SK-N-MC (cell line): ENCODE measurements around the gene KRTAP5-1.
"Not testable (repeated sequence)": the region's sequence is repeated elsewhere in the genome, so short reads cannot be mapped to it uniquely, and the experiment has no call there.

Source experiments
- DNase-seq: peaks from one replicate; pipeline ENCODE4 v3.0.0-alpha.2; 2011; ENCODE audit warnings: low read depth, low spot score
- H3K27ac ChIP-seq: fragments of 200-600 bp; sonication (generic); 2 replicates; pipeline ENCODE4 v1.5.1; 2016; ENCODE audit warnings: mixed run types
- H3K36me3 ChIP-seq: fragments of 200-600 bp; sonication (generic); 2 replicates; pipeline ENCODE4 v1.6.1; 2017; ENCODE audit warnings: antibody characterized with exemption, low read length, mixed read lengths; ENCODE audit not compliant: insufficient read depth
- H3K4me3 ChIP-seq: fragments of 200-600 bp; sonication (generic); 2 replicates; pipeline ENCODE4 v1.5.1; 2016
- H3K9ac ChIP-seq: fragments of 200-600 bp; sonication (generic); 2 replicates; pipeline ENCODE4 v1.8.0; 2017; ENCODE audit warnings: mixed run types, mixed read lengths; ENCODE audit not compliant: insufficient read length
- H3K9me3 ChIP-seq: fragments of 200-600 bp; sonication (generic); 2 replicates; pipeline ENCODE4 v1.6.1; 2017; ENCODE audit warnings: low read depth, mild to moderate bottlenecking, antibody characterized with exemption, low read length, moderate library complexity, mixed read lengths
- EZH2 ChIP-seq: fragments of 200-600 bp; sonication (generic); IDR thresholded peaks from one replicate; pipeline ENCODE4 v1.6.1; 2017; ENCODE audit warnings: antibody characterized with exemption
- FOXP2 ChIP-seq: optimal IDR thresholded peaks from 2 replicates; pipeline ENCODE3; 2011; ENCODE audit warnings: mild to moderate bottlenecking, moderate library complexity; ENCODE audit not compliant: insufficient read depth; ENCODE audit errors: extremely low read length, control extremely low read depth
- POLR2AphosphoS5 ChIP-seq: IDR thresholded peaks from 2 replicates; pipeline ENCODE4 v1.6.1; 2012; ENCODE audit warnings: mild to moderate bottlenecking, low read depth, low read length, borderline replicate concordance

The KRTAP5-1 gene

GRCh38 chr11:1604711-1605110 is 19.6 kb upstream of the KRTAP5-1 start:
- Histone ChIP-seq H3K4me3 (no peak overlapping the region), H3K9ac (no peak overlapping the region), H3K27ac (no peak overlapping the region), H3K36me3 (no peaks in the 10 kb centered on the region), H3K9me3 (no peaks in the 10 kb centered on the region)
- TF ChIP-seq POLR2AphosphoS5 (no peak), FOXP2 (no peak), EZH2 (no peak)
- DNase-seq: no peak

GRCh38 chr11:1604181-1604580 is 19.1 kb upstream of the KRTAP5-1 start:
- TF ChIP-seq EZH2: no peak
- no peak for TF ChIP-seq POLR2AphosphoS5
- no peak for TF ChIP-seq FOXP2
- Histone ChIP-seq H3K27ac (no peak overlapping the region), H3K4me3 (no peak overlapping the region), H3K9ac (no peak overlapping the region), H3K9me3 (no peaks in the 10 kb centered on the region), H3K36me3 (no peaks in the 10 kb centered on the region)
- DNase-seq: no peak

- Histone ChIP-seq H3K36me3 (no peaks in the 10 kb centered on the region), H3K27ac (no peak overlapping the region), H3K9me3 (no peaks in the 10 kb centered on the region), H3K9ac (no peak overlapping the region), H3K4me3 (no peak overlapping the region)
- TF ChIP-seq EZH2: no peak
- no peak for TF ChIP-seq FOXP2
- no peak for TF ChIP-seq POLR2AphosphoS5
- no peak for DNase-seq
These were observed 18.5 kb upstream of the KRTAP5-1 start for GRCh38 chr11:1603629-1604028.

- H3K27ac ChIP-seq, DNase-seq, H3K36me3 ChIP-seq, H3K9ac ChIP-seq, H3K9me3 ChIP-seq, H3K4me3 ChIP-seq: not testable (repeated sequence)
These were observed 16.6 kb upstream of the KRTAP5-1 start for GRCh38 chr11:1601663-1602062.

- Histone ChIP-seq H3K9me3 (no peaks in the 10 kb centered on the region), H3K27ac (no peak overlapping the region), H3K4me3 (no peak overlapping the region), H3K36me3 (no peaks in the 10 kb centered on the region), H3K9ac (no peak overlapping the region)
- DNase-seq: no peak
- TF ChIP-seq FOXP2: no peak
- no peak for TF ChIP-seq EZH2
- no peak for TF ChIP-seq POLR2AphosphoS5
These were observed 15.5 kb upstream of the KRTAP5-1 start for GRCh38 chr11:1600626-1601025.

GRCh38 chr11:1598816-1599215 is 13.7 kb upstream of the KRTAP5-1 start:
- Histone ChIP-seq H3K9me3 (no peaks in the 10 kb centered on the region), H3K27ac (no peak overlapping the region), H3K36me3 (no peaks in the 10 kb centered on the region), H3K9ac (no peak overlapping the region), H3K4me3 (no peak overlapping the region)
- no peak for DNase-seq
- no peak for TF ChIP-seq POLR2AphosphoS5
- TF ChIP-seq EZH2: no peak
- TF ChIP-seq FOXP2: no peak

- not testable (repeated sequence) for H3K4me3 ChIP-seq, H3K9me3 ChIP-seq, H3K9ac ChIP-seq, DNase-seq, H3K36me3 ChIP-seq, H3K27ac ChIP-seq
These were observed 13.3 kb upstream of the KRTAP5-1 start for GRCh38 chr11:1598406-1598805.

- no peak within 1 kb of the TSS for H3K9ac ChIP-seq
- no peak for DNase-seq
- H3K9me3 ChIP-seq: no peaks in the 10 kb centered on the region
- no peak within 1 kb of the TSS for H3K4me3 ChIP-seq
- H3K27ac ChIP-seq: no peak within 1 kb of the TSS
- H3K36me3 ChIP-seq: no peaks in the 10 kb centered on the region
- TF ChIP-seq EZH2: no peak
These were observed 12.9 kb upstream of the KRTAP5-1 start, which contains the start of gene KRTAP5-2 for GRCh38 chr11:1597994-1598380. Gene KRTAP5-2, minus strand, starts transcription at chr11:1598294. Its CDS starts 44 bp downstream, at chr11:1598250.

GRCh38 chr11:1597331-1597993 is 12.4 kb upstream of the KRTAP5-1 start:
- Histone ChIP-seq H3K9me3 (no peaks in the 10 kb centered on the region), H3K9ac (no peak overlapping the region), H3K4me3 (no peak overlapping the region), H3K27ac (no peak overlapping the region), H3K36me3 (no peaks in the 10 kb centered on the region)
- no peak for TF ChIP-seq FOXP2
- TF ChIP-seq POLR2AphosphoS5: no peak
- TF ChIP-seq EZH2: no peak
- no peak for DNase-seq

- DNase-seq, H3K9me3 ChIP-seq, H3K27ac ChIP-seq, H3K9ac ChIP-seq, H3K4me3 ChIP-seq, H3K36me3 ChIP-seq: not testable (repeated sequence)
These were observed 11.6 kb upstream of the KRTAP5-1 start for GRCh38 chr11:1596576-1597121.

GRCh38 chr11:1595994-1596575 is 11.0 kb upstream of the KRTAP5-1 start:
- not testable (repeated sequence) for H3K9ac ChIP-seq, DNase-seq, H3K9me3 ChIP-seq, H3K4me3 ChIP-seq, H3K27ac ChIP-seq, H3K36me3 ChIP-seq
